Esophagus muscularis mucosa (tissue), 4 donors: ENCODE data around the gene PTCH1.

Experiments used
- EP300 ChIP-seq: sonication (generic); formaldehyde crosslinking; IDR thresholded peaks from one replicate; pipeline ENCODE4 v1.6.1; 2017; ENCODE audit warnings: antibody characterized with exemption
- POLR2A ChIP-seq: fragments of 450-650 bp; IDR thresholded peaks from one replicate; pipeline ENCODE4 v1.6.1; 2017; ENCODE audit warnings: antibody characterized with exemption, moderate library complexity, mild to moderate bottlenecking, low read depth
- POLR2AphosphoS5 ChIP-seq, 2 donors: sonication (generic); formaldehyde crosslinking; IDR thresholded peaks; one replicate each; pipeline ENCODE4 v1.6.1; 2017; ENCODE audit warnings: antibody characterized with exemption in 2 of 2
- TF ChIP-seq, protein P1 (sequence below), 3 experiments: fragments of 200-600 bp in 2 of 3; fragments of 450-650 bp in 1 of 3; sonication (generic) in 2 of 3; IDR thresholded peaks; one replicate each; pipeline ENCODE4 v1.5.1; 2017 to 2019; ENCODE audit warnings: antibody characterized with exemption in 3 of 3, mild to moderate bottlenecking in 2 of 3, moderate library complexity in 1 of 3

GRCh38 chr9:95436416-95436815 is 80.4 kb downstream of the PTCH1 start:
- TF ChIP-seq, protein P1, sequence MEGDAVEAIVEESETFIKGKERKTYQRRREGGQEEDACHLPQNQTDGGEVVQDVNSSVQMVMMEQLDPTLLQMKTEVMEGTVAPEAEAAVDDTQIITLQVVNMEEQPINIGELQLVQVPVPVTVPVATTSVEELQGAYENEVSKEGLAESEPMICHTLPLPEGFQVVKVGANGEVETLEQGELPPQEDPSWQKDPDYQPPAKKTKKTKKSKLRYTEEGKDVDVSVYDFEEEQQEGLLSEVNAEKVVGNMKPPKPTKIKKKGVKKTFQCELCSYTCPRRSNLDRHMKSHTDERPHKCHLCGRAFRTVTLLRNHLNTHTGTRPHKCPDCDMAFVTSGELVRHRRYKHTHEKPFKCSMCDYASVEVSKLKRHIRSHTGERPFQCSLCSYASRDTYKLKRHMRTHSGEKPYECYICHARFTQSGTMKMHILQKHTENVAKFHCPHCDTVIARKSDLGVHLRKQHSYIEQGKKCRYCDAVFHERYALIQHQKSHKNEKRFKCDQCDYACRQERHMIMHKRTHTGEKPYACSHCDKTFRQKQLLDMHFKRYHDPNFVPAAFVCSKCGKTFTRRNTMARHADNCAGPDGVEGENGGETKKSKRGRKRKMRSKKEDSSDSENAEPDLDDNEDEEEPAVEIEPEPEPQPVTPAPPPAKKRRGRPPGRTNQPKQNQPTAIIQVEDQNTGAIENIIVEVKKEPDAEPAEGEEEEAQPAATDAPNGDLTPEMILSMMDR (IDR thresholded peaks at IDR 0.05), result no peak
- TF ChIP-seq POLR2A, result no peak
- no peak for TF ChIP-seq EP300
- TF ChIP-seq POLR2AphosphoS5 (IDR thresholded peaks at IDR 0.05), result no peak
